Vagina (tissue), 2 donors: Measurements from ENCODE around the gene B4GALNT4. TPM values are rescaled to one million over a fixed set of nuclear protein-coding genes. Genes with fewer than 3 reads are reported as not detected.
"Not testable (repeated sequence)": the region's sequence is repeated elsewhere in the genome, so short reads cannot be mapped to it uniquely, and the experiment has no call there.

Experiments used
- DNase-seq, 2 donors: peaks; one replicate each; pipeline ENCODE4 v3.0.0-alpha.2; 2017; ENCODE audit errors: extremely low spot score in 2 of 2
- H3K27ac ChIP-seq: fragments of 200-600 bp; sonication (generic); one replicate; pipeline ENCODE4 v1.5.1; 2019
- H3K27me3 ChIP-seq: fragments of 200-600 bp; sonication (generic); one replicate; pipeline ENCODE4 v1.5.1; 2019
- H3K36me3 ChIP-seq, 2 donors: fragments of 200-600 bp; sonication (generic); one replicate each; pipeline ENCODE4 v1.5.1; 2017 to 2019
- H3K4me1 ChIP-seq: fragments of 200-600 bp; sonication (generic); one replicate; pipeline ENCODE4 v1.5.1; 2019
- H3K4me3 ChIP-seq, 2 donors: fragments of 200-600 bp; sonication (generic); 1 replicate in 1 of 2; 2 replicates in 1 of 2; pipeline ENCODE4 v1.5.1; 2016 to 2019
- H3K9me3 ChIP-seq: fragments of 200-600 bp; sonication (generic); one replicate; pipeline ENCODE4 v1.5.1; 2019
- CTCF ChIP-seq, 3 experiments: fragments of 450-650 bp in 2 of 3; fragments of 200-600 bp in 1 of 3; sonication (generic) in 1 of 3; IDR thresholded peaks; one replicate each; pipeline ENCODE4 v1.5.1; 2017 to 2019; ENCODE audit warnings: antibody characterized with exemption in 3 of 3, mild to moderate bottlenecking in 2 of 3, moderate library complexity in 2 of 3
- POLR2A ChIP-seq, 2 donors: fragments of 450-650 bp; IDR thresholded peaks; one replicate each; pipeline ENCODE4 v1.6.1; 2017; ENCODE audit warnings: antibody characterized with exemption in 2 of 2, mild to moderate bottlenecking in 2 of 2, moderate library complexity in 2 of 2
- POLR2AphosphoS5 ChIP-seq, 2 donors: sonication (generic); formaldehyde crosslinking; IDR thresholded peaks; one replicate each; pipeline ENCODE4 v1.9.0; 2017; ENCODE audit warnings: antibody characterized with exemption in 2 of 2, mild to moderate bottlenecking in 2 of 2, low read depth in 1 of 2; ENCODE audit not compliant: insufficient read depth in 1 of 2
- intact Hi-C: fragments of 100-400 bp; cut with DNase I; formaldehyde crosslinking; loops from one replicate; pipeline ENCODE4 v1.15.1; 2023
- total RNA-seq: library from RNA; depleted of rRNA; stranded (reverse); fragments of >200 nt; gene quantifications from one replicate; pipeline ENCODE4 v1.2.3, GENCODE V29; 2016

Gene B4GALNT4
- total RNA-seq, 1 donor from 2014 or later = 15.5 TPM

GRCh38 chr11:409008-409599, 39.8 kb downstream of the B4GALNT4 start:
- intact Hi-C loops = no loop called here
- TF ChIP-seq POLR2AphosphoS5 (IDR thresholded peaks at IDR 0.05; ENCODE audit: insufficient read depth in 1 of 2, low read depth in 1 of 2) = no peak
- TF ChIP-seq POLR2A (IDR thresholded peaks at IDR 0.05) = no peak
- no peak for TF ChIP-seq CTCF (IDR thresholded peaks at IDR 0.05)
- H3K4me3 ChIP-seq = no peak overlapping the region
- no peaks in the 10 kb centered on the region for H3K27me3 ChIP-seq
- peaks cover 32% of the 10 kb centered on the region for H3K4me1 ChIP-seq
- DNase-seq = no peak
- H3K27ac ChIP-seq = no peak overlapping the region
- H3K36me3 ChIP-seq = peaks cover 0 to 4% of the 10 kb centered on the region in 2 donors
- H3K9me3 ChIP-seq = no peaks in the 10 kb centered on the region

- Histone ChIP-seq H3K27ac (no peak overlapping the region), H3K27me3 (no peaks in the 10 kb centered on the region), H3K36me3 (no peaks in the 10 kb centered on the region), H3K4me3 (no peak overlapping the region), H3K4me1 (peaks cover 32% of the 10 kb centered on the region), H3K9me3 (no peaks in the 10 kb centered on the region)
- no peak for DNase-seq
- no peak for TF ChIP-seq POLR2A (IDR thresholded peaks at IDR 0.05)
- TF ChIP-seq CTCF (IDR thresholded peaks at IDR 0.05) = no peak
- no peak for TF ChIP-seq POLR2AphosphoS5 (IDR thresholded peaks at IDR 0.05; ENCODE audit: insufficient read depth in 1 of 2, low read depth in 1 of 2)
- intact Hi-C loops = no loop called here
These were observed 40.5 kb downstream of the B4GALNT4 start for GRCh38 chr11:409600-410483.

- H3K36me3 ChIP-seq, H3K4me3 ChIP-seq, intact Hi-C loops, DNase-seq, H3K9me3 ChIP-seq, H3K27me3 ChIP-seq, H3K27ac ChIP-seq: not testable (repeated sequence)
- H3K4me1 ChIP-seq = peaks cover 33% of the 10 kb centered on the region
These were observed 41.4 kb downstream of the B4GALNT4 start for GRCh38 chr11:410711-411110.

GRCh38 chr11:411520-411919, 42.2 kb downstream of the B4GALNT4 start:
- H3K36me3 ChIP-seq, H3K27ac ChIP-seq, H3K9me3 ChIP-seq, intact Hi-C loops, H3K27me3 ChIP-seq, DNase-seq, H3K4me3 ChIP-seq: not testable (repeated sequence)
- peaks cover 33% of the 10 kb centered on the region for H3K4me1 ChIP-seq

- DNase-seq = no peak
- intact Hi-C loops = no loop called here
- no peak for TF ChIP-seq CTCF (IDR thresholded peaks at IDR 0.05)
- no peak for TF ChIP-seq POLR2AphosphoS5 (IDR thresholded peaks at IDR 0.05; ENCODE audit: insufficient read depth in 1 of 2, low read depth in 1 of 2)
- TF ChIP-seq POLR2A (IDR thresholded peaks at IDR 0.05) = no peak
- no peak overlapping the region for H3K4me3 ChIP-seq
- no peak overlapping the region for H3K27ac ChIP-seq
- no peaks in the 10 kb centered on the region for H3K36me3 ChIP-seq
- no peaks in the 10 kb centered on the region for H3K27me3 ChIP-seq
- H3K4me1 ChIP-seq = peaks cover 34% of the 10 kb centered on the region
- no peaks in the 10 kb centered on the region for H3K9me3 ChIP-seq
These were observed 43.4 kb downstream of the B4GALNT4 start for GRCh38 chr11:412641-413119.
